ENCODE results near the gene CDC16. TPM values are rescaled to one million over a fixed set of nuclear protein-coding genes. Genes with fewer than 3 reads are reported as not detected.
A peak's percentile ranks its signal among the peaks of the same experiment; 100 is the strongest.

Gene CDC16
- total and polyA plus RNA-seq, 9 of the 15 experiments (the other 6 are each of a cell fraction or from before 2014, with no cell fraction given): 23.2 to 102 (median 51.6) TPM

- TF ChIP-seq MGA (IDR thresholded peaks at IDR 0.05): 0 out of 2 replicates have a peak, but pooled peaks have one; percentile 12
- no peak for TF ChIP-seq CREB5 (CRISPR knock-in tag; IDR thresholded peaks at IDR 0.05)
- peak; percentile 65; the same call in 1 of the 2 replicates for TF ChIP-seq NCOR1 (IDR thresholded peaks at IDR 0.05)
- TF ChIP-seq SMARCA4 (IDR thresholded peaks at IDR 0.05): peak; percentile 28; the same call in 1 of the 2 replicates
- peak; percentile 64 for TF ChIP-seq DPF2 (IDR thresholded peaks at IDR 0.05)
- TF ChIP-seq ZBTB2 (IDR thresholded peaks at IDR 0.05): 0 out of 2 replicates have a peak, but pooled peaks have one; percentile 26
- TF ChIP-seq CBFA2T3 (IDR thresholded peaks at IDR 0.05): peak; percentile 90
- TF ChIP-seq ZNF592 (IDR thresholded peaks at IDR 0.05): 0 out of 2 replicates have a peak, but pooled peaks have one; percentile 24
- no peak for TF ChIP-seq SNIP1 (IDR thresholded peaks at IDR 0.05; ENCODE audit: low read depth)
- TF ChIP-seq NFIC (IDR thresholded peaks at IDR 0.05): peak; percentile 15; the same call in 1 of the 2 replicates
These were observed 85.4 kb downstream of the CDC16 start (continued) for GRCh38 chr13:114320065-114320464.
